Calu3 (cell line): Measurements from ENCODE around the gene ZSCAN22. TPM values are rescaled to one million over a fixed set of nuclear protein-coding genes. Genes with fewer than 3 reads are reported as not detected.
A peak's percentile ranks its signal among the peaks of the same experiment; 100 is the strongest.

Experiments used
- BruUV-seq: library from RNA; stranded (reverse); fragments of 400-500 nt; replicated peaks from 2 replicates; lab custom pipeline; 2021; lab: Mats Ljungman, UMichigan
- CTCF ChIA-PET: fragments of 300-600 bp; sonication (Branson Sonifier 250); formaldehyde crosslinking; loops from one replicate; lab custom pipeline; 2022; ENCODE audit warnings: antibody characterized with exemption; lab: Charles Lee
- DNase-seq: peaks from one replicate; pipeline ENCODE4 v3.0.0; 2022
- H3K27ac Mint-ChIP-seq: one replicate; pipeline ENCODE4 v1.8.0; 2022; ENCODE audit warnings: mixed read lengths; ENCODE audit not compliant: unreplicated experiment
- H3K27me3 Mint-ChIP-seq: one replicate; pipeline ENCODE4 v1.8.0; 2022; ENCODE audit warnings: mixed read lengths; ENCODE audit not compliant: unreplicated experiment
- H3K36me3 Mint-ChIP-seq: one replicate; pipeline ENCODE4 v1.8.0; 2022; ENCODE audit warnings: mild to moderate bottlenecking, moderate library complexity, mixed read lengths; ENCODE audit not compliant: insufficient read depth, unreplicated experiment
- H3K4me1 Mint-ChIP-seq: one replicate; pipeline ENCODE4 v1.8.0; 2022; ENCODE audit warnings: mild to moderate bottlenecking, low read depth, mixed read lengths; ENCODE audit not compliant: unreplicated experiment
- H3K4me3 Mint-ChIP-seq: one replicate; pipeline ENCODE4 v1.8.0; 2022; ENCODE audit warnings: mild to moderate bottlenecking, low read depth, moderate library complexity, mixed read lengths; ENCODE audit not compliant: unreplicated experiment
- H3K9me3 Mint-ChIP-seq: one replicate; pipeline ENCODE4 v1.8.0; 2022; ENCODE audit warnings: low read depth, mixed read lengths; ENCODE audit not compliant: unreplicated experiment
- intact Hi-C: fragments of 100-400 bp; cut with micrococcal nuclease; formaldehyde crosslinking; loops from one replicate; pipeline ENCODE4 v1.10.0; 2022; ENCODE audit not compliant: unreplicated experiment
- total RNA-seq: library from RNA; stranded (reverse); gene quantifications from 2 replicates; pipeline ENCODE4 v1.2.3, GENCODE V29; 2022
- TF ChIP-seq, protein P1 (sequence below): fragments of 200-600 bp; IDR thresholded peaks from one replicate; pipeline ENCODE4 v1.8.0; 2022; ENCODE audit warnings: antibody characterized with exemption; ENCODE audit not compliant: unreplicated experiment

ZSCAN22 gene
- total RNA-seq, 1 experiment from 2014 or later, result 4.6 TPM

DNA sequence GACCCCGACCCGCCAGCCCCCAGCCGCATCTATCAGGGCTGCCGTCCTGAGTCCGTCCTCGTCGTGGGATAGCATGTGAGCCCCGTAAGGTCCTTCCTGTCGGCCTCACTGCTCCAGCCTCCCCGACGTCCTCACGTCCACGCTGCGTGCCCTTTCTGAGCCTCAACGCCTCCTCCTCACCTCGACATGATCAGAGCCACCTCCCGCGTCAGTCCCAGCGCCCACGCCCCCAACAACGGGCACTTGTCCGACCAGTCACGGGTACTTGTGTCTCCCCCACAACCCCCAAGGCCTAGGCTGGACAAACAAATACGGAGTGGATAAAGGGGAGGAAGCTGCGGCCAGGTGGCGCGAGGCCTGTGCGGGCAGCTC is 35.1 kb downstream of the ZSCAN22 start:
- intact Hi-C loops, result no loop called here
- peak overlapping the region; percentile 91 for H3K27ac Mint-ChIP-seq
- peak; percentile 61 for DNase-seq
- no peaks in the 10 kb centered on the region for H3K9me3 Mint-ChIP-seq
- H3K36me3 Mint-ChIP-seq, result peaks cover 21% of the 10 kb centered on the region
- peak overlapping the region; percentile 98 for H3K4me3 Mint-ChIP-seq
- no peaks in the 10 kb centered on the region for H3K27me3 Mint-ChIP-seq
- no TSS peak for BruUV-seq
- no peaks in the 10 kb centered on the region for H3K4me1 Mint-ChIP-seq
- CTCF ChIA-PET, result interaction anchor here (0.6 to 1.9 kb wide), 7 partner anchors 15 to 158 kb away, joined by 3 to 9 read pairs (median 4); partner anchors contain the start of gene ZBTB45
- TF ChIP-seq, protein P1, sequence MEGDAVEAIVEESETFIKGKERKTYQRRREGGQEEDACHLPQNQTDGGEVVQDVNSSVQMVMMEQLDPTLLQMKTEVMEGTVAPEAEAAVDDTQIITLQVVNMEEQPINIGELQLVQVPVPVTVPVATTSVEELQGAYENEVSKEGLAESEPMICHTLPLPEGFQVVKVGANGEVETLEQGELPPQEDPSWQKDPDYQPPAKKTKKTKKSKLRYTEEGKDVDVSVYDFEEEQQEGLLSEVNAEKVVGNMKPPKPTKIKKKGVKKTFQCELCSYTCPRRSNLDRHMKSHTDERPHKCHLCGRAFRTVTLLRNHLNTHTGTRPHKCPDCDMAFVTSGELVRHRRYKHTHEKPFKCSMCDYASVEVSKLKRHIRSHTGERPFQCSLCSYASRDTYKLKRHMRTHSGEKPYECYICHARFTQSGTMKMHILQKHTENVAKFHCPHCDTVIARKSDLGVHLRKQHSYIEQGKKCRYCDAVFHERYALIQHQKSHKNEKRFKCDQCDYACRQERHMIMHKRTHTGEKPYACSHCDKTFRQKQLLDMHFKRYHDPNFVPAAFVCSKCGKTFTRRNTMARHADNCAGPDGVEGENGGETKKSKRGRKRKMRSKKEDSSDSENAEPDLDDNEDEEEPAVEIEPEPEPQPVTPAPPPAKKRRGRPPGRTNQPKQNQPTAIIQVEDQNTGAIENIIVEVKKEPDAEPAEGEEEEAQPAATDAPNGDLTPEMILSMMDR, result no peak

DNA sequence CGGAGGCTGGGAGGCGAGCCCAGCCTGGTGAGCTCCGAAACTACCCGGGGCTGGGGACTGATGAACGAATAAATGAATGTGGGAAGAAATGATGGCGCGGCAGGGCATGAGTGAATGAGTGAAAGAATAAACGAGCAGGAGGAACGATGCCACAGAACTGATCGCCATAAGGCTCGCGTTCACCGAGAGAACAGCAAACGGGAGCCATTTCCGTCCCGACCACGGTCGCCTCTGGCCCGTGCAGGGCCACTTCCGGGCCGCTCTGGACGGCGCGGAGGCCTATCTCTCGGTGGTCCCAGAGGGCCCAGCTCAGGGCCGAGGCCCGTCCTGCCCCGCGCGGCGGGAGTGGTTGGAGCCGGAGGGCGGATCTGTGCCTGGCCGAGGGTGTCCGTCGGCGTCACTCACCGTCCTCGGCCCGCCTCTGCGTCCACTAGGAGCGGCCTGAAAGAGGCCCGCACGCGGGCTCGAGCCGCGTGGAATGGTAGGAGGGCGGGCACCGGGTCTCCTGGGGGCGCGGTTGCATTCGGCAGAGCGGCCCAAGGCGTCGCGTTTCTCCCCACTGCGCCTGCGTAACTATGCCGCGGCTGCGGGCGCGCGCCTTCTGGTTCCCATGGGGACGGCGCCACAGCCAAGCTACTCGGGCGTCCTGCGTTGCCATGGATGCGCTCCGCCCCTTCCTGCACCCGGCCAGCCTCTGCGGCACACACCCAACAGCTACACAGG is 35.6 kb downstream of the ZSCAN22 start, which contains the start of gene ZNF497:
Gene ZNF497, minus strand, starts transcription at position 480 of the 723 bp plus-strand sequence. CDS start 5,116 bp downstream, outside the sequence.
- TF ChIP-seq, protein P1, result no peak
- CTCF ChIA-PET, result interaction anchor here (0.6 to 1.9 kb wide), 9 partner anchors 15 to 212 kb away, joined by 3 to 9 read pairs (median 3); partner anchors contain the start of genes ZBTB45 and ZNF329
- TSS peak; percentile 87 for BruUV-seq
- H3K4me3 Mint-ChIP-seq, result peak within 1 kb of the TSS; percentile 98
- H3K27me3 Mint-ChIP-seq, result no peaks in the 10 kb centered on the region
- H3K9me3 Mint-ChIP-seq, result no peaks in the 10 kb centered on the region
- intact Hi-C loops, result no loop called here
- H3K36me3 Mint-ChIP-seq, result peaks cover 21% of the 10 kb centered on the region
- H3K4me1 Mint-ChIP-seq, result no peaks in the 10 kb centered on the region
- H3K27ac Mint-ChIP-seq, result peak within 1 kb of the TSS; percentile 91
- peak; percentile 99 for DNase-seq

DNA sequence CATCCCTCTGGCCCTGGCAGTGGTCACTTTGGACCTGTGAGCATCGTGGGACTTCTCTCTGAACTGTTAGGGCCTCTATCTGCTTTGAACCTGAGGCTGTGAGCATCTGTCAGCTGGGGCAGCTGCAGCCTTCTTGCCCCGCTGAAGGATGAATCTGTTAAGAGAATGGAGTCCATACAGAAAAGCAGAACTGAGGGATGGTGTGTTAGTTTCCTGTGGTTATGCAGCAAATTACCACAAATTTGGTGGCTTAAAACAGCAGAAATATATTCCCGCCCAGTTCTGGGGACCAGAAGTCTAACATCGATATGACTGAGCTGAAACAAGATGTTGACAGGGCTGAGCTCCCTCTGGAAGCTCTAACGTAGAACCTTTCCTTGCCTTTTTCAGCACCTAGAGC is 37.4 kb downstream of the ZSCAN22 start:
- H3K4me1 Mint-ChIP-seq, result no peaks in the 10 kb centered on the region
- H3K27me3 Mint-ChIP-seq, result no peaks in the 10 kb centered on the region
- BruUV-seq, result no TSS peak
- intact Hi-C loops, result no loop called here
- no peak overlapping the region for H3K27ac Mint-ChIP-seq
- no peak overlapping the region for H3K4me3 Mint-ChIP-seq
- DNase-seq, result no peak
- H3K9me3 Mint-ChIP-seq, result no peaks in the 10 kb centered on the region
- CTCF ChIA-PET, result interaction anchor here (1.6 kb wide), 1 partner anchor 16 kb away, joined by 3 read pairs; no protein-coding TSS in a partner anchor
- TF ChIP-seq, protein P1, result no peak
- H3K36me3 Mint-ChIP-seq, result peaks cover 21% of the 10 kb centered on the region

GRCh38 chr19:58366585-58367430 is 40.0 kb downstream of the ZSCAN22 start:
- no peaks in the 10 kb centered on the region for H3K9me3 Mint-ChIP-seq
- CTCF ChIA-PET, result no interaction called here
- BruUV-seq, result no TSS peak
- TF ChIP-seq, protein P1, result no peak
- no peak for DNase-seq
- H3K27me3 Mint-ChIP-seq, result no peaks in the 10 kb centered on the region
- H3K4me1 Mint-ChIP-seq, result no peaks in the 10 kb centered on the region
- H3K36me3 Mint-ChIP-seq, result peaks cover 18% of the 10 kb centered on the region
- H3K4me3 Mint-ChIP-seq, result no peak overlapping the region
- no peak overlapping the region for H3K27ac Mint-ChIP-seq
- intact Hi-C loops, result no loop called here
